ENCODE data around the gene TMA7B. TPM values are rescaled to one million over a fixed set of nuclear protein-coding genes. Genes with fewer than 3 reads are reported as not detected.

TMA7B gene
- polyA plus RNA-seq, 1 of the 3 experiments (the other 2 are of a cell fraction): not detected

GRCh38 chr22:39943337-39943736 is 16.9 kb upstream of the TMA7B start:
- WGBS (ENCODE audit: low lambda C conversion rate): 97% methylated on average over 3 of the region's 5 CpGs
- CTCF ChIA-PET: interaction anchor here (0.8 kb wide), 1 partner anchor 32 kb away, joined by 3 read pairs; no protein-coding TSS in a partner anchor

GRCh38 chr22:39943953-39944872 is 16.0 kb upstream of the TMA7B start:
- POLR2A ChIA-PET: no interaction called here
- no peak overlapping the region for H3K27ac ChIP-seq (ENCODE audit: low read depth in 2 of 2, low read length in 1 of 2)
- 66% methylated on average over 3 of the region's 11 CpGs for WGBS (ENCODE audit: low lambda C conversion rate)
- no peak overlapping the region for H3K4me2 ChIP-seq
- H4K20me1 ChIP-seq (ENCODE audit: insufficient read depth): no peaks in the 10 kb centered on the region
- H2AFZ ChIP-seq (ENCODE audit: low read depth): no peak overlapping the region
- H3K79me2 ChIP-seq (ENCODE audit: insufficient read depth): no peaks in the 10 kb centered on the region
- no peaks in the 10 kb centered on the region for H3K36me3 ChIP-seq (replicated peaks in 1 of 2; ENCODE audit: control insufficient read depth in 1 of 2, insufficient read depth in 2 of 2, low read length in 1 of 2)
- TF ChIP-seq JUND (IDR thresholded peaks at IDR 0.05) (no peak), YY1 (IDR thresholded peaks at IDR 0.05; ENCODE audit: low read depth) (no peak), MXI1 (IDR thresholded peaks at IDR 0.05; ENCODE audit: low read depth, low read length) (no peak), RAD21 (IDR thresholded peaks at IDR 0.05; ENCODE audit: low read length) (no peak), USF1 (IDR thresholded peaks at IDR 0.05; ENCODE audit: borderline replicate concordance, low read depth) (no peak), NRF1 (IDR thresholded peaks at IDR 0.05; ENCODE audit: low read depth, low read length) (no peak), NFIC (IDR thresholded peaks at IDR 0.05; ENCODE audit: borderline replicate concordance) (no peak), GATA2 (CRISPR knock-in tag; IDR thresholded peaks at IDR 0.05) (no peak), TAF1 (IDR thresholded peaks at IDR 0.05; ENCODE audit: borderline replicate concordance, low read depth, low read length) (no peak), CHD2 (IDR thresholded peaks at IDR 0.05; ENCODE audit: low read length, partially characterized antibody) (no peak), FOXM1 (IDR thresholded peaks at IDR 0.05; ENCODE audit: low read depth) (no peak)
- CTCF ChIA-PET: no interaction called here
- no peaks in the 10 kb centered on the region for H3K9me2 ChIP-seq
- no peak overlapping the region for H3K9ac ChIP-seq
- H3K4me3 ChIP-seq (ENCODE audit: low read depth in 2 of 2, low read length in 1 of 2): no peak overlapping the region
- no peaks in the 10 kb centered on the region for H3F3A ChIP-seq (replicated peaks; ENCODE audit: insufficient read depth)
- no peak for DNase-seq
- no peaks in the 10 kb centered on the region for H3K9me3 ChIP-seq
- H3K4me1 ChIP-seq (ENCODE audit: control insufficient read depth in 1 of 2, insufficient read depth in 2 of 2, low read depth in 1 of 2, low read length in 1 of 2): peaks cover 0 to 6% of the 10 kb centered on the region in 2 experiments; a peak in 1 of 4 replicates
- H3K27me3 ChIP-seq (ENCODE audit: insufficient read depth): no peaks in the 10 kb centered on the region

More at GRCh38 chr22:39943337-39943736, 16.9 kb upstream of the TMA7B start:
- Histone ChIP-seq H3K4me2 (no peak overlapping the region), H3K9me2 (no peaks in the 10 kb centered on the region), H3K27me3 (ENCODE audit: insufficient read depth) (no peaks in the 10 kb centered on the region), H3K79me2 (ENCODE audit: insufficient read depth) (no peaks in the 10 kb centered on the region), H4K20me1 (ENCODE audit: insufficient read depth) (no peaks in the 10 kb centered on the region), H3K36me3 (replicated peaks in 1 of 2; ENCODE audit: control insufficient read depth in 1 of 2, insufficient read depth in 2 of 2, low read length in 1 of 2) (no peaks in the 10 kb centered on the region), H3K27ac (ENCODE audit: low read depth in 2 of 2, low read length in 1 of 2) (no peak overlapping the region), H2AFZ (ENCODE audit: low read depth) (no peak overlapping the region), H3K9ac (no peak overlapping the region), H3F3A (replicated peaks; ENCODE audit: insufficient read depth) (no peaks in the 10 kb centered on the region), H3K9me3 (no peaks in the 10 kb centered on the region), H3K4me3 (ENCODE audit: low read depth in 2 of 2, low read length in 1 of 2) (no peak overlapping the region), H3K4me1 (ENCODE audit: control insufficient read depth in 1 of 2, insufficient read depth in 2 of 2, low read depth in 1 of 2, low read length in 1 of 2) (peaks cover 0 to 6% of the 10 kb centered on the region in 2 experiments; a peak in 1 of 4 replicates)
- DNase-seq: no peak
- POLR2A ChIA-PET: no interaction called here
- no peak for TF ChIP-seq FOXJ3 (CRISPR knock-in tag; IDR thresholded peaks at IDR 0.05)
